Upper lobe of left lung (tissue), 6 donors: Measurements from ENCODE around the gene HAO1. TPM values are rescaled to one million over a fixed set of nuclear protein-coding genes. Genes with fewer than 3 reads are reported as not detected.

Source experiments
- ATAC-seq, 2 donors: fragments of 200-7000 bp; cut with Tn5 transposase; one replicate each; pipeline ENCODE4 v1.9.1; 2022; ENCODE audit warnings: mild to moderate bottlenecking in 2 of 2, moderate library complexity in 2 of 2; ENCODE audit not compliant: low FRiP score in 2 of 2
- DNase-seq, 2 donors: peaks; one replicate each; pipeline ENCODE4 v3.0.0-alpha.2; 2019 to 2020
- H3K27ac ChIP-seq, 4 donors: fragments of 200-600 bp; sonication (generic); one replicate each; pipeline ENCODE4 v1.5.1; 2016 to 2019
- H3K27me3 ChIP-seq, 4 donors: fragments of 200-600 bp; sonication (generic); one replicate each; pipeline ENCODE4 v1.5.1; 2017 to 2019
- H3K36me3 ChIP-seq, 4 donors: fragments of 200-600 bp; sonication (generic); one replicate each; pipeline ENCODE4 v1.5.1; 2016 to 2019
- H3K4me1 ChIP-seq, 4 donors: fragments of 200-600 bp; sonication (generic); one replicate each; pipeline ENCODE4 v1.5.1; 2018 to 2019
- H3K4me3 ChIP-seq, 4 donors: fragments of 200-600 bp; sonication (generic); one replicate each; pipeline ENCODE4 v1.5.1; 2017 to 2019; ENCODE audit warnings: mild to moderate bottlenecking in 2 of 4, moderate library complexity in 1 of 4
- H3K9me3 ChIP-seq, 4 donors: fragments of 200-600 bp; sonication (generic); one replicate each; pipeline ENCODE4 v1.5.1; 2018 to 2019
- CTCF ChIP-seq, 6 experiments: fragments of 450-650 bp in 4 of 6; fragments of 200-600 bp in 2 of 6; sonication (generic) in 2 of 6; IDR thresholded peaks; one replicate each; pipeline ENCODE4 v1.5.1; 2016 to 2019; ENCODE audit warnings: antibody characterized with exemption in 6 of 6
- EP300 ChIP-seq, 4 donors: sonication (generic); formaldehyde crosslinking; IDR thresholded peaks; one replicate each; pipeline ENCODE4 v1.5.1; 2017; ENCODE audit warnings: antibody characterized with exemption in 4 of 4, control low read depth in 2 of 4
- POLR2A ChIP-seq, 4 donors: fragments of 450-650 bp; IDR thresholded peaks; one replicate each; pipeline ENCODE4 v1.5.1; 2016 to 2017; ENCODE audit warnings: antibody characterized with exemption in 4 of 4, mild to moderate bottlenecking in 2 of 4
- POLR2AphosphoS5 ChIP-seq, 2 donors: sonication (generic); formaldehyde crosslinking; IDR thresholded peaks; one replicate each; pipeline ENCODE4 v1.5.1; 2017; ENCODE audit warnings: antibody characterized with exemption in 2 of 2
- WGBS, 2 donors: methylation state at CpG; one replicate each; pipeline ENCODE4 v1.1.5; 2017 to 2018; 5-methylcytosine and 5-hydroxymethylcytosine counted together
- total RNA-seq, 6 donors: library from RNA; depleted of rRNA in 4 of 6; stranded (reverse); fragments of >200 nt in 4 of 6; gene quantifications; one replicate each; pipeline versions ENCODE4 v1.1.0 to v1.2.1, GENCODE V29; 2016 to 2021
- donor health status: DM: no; HTN: no; CAD: no; lungs with moderate emphysema.
- donor health status: DM: no; HTN: yes; CAD: no; lungs with severe emphysema.

HAO1 gene
- total RNA-seq: under 1 TPM in 1 of 6 donors, not detected in 5; 0.13 TPM

- H3K27me3 ChIP-seq: no peaks in the 10 kb centered on the region
- no peak for ATAC-seq
- no peak within 1 kb of the TSS for H3K27ac ChIP-seq
Measured at GRCh38 chr20:7940341-7940740, at the start of gene HAO1. Gene HAO1, minus strand, starts transcription at chr20:7940458. Its CDS starts 36 bp downstream, at chr20:7940422.

DNA sequence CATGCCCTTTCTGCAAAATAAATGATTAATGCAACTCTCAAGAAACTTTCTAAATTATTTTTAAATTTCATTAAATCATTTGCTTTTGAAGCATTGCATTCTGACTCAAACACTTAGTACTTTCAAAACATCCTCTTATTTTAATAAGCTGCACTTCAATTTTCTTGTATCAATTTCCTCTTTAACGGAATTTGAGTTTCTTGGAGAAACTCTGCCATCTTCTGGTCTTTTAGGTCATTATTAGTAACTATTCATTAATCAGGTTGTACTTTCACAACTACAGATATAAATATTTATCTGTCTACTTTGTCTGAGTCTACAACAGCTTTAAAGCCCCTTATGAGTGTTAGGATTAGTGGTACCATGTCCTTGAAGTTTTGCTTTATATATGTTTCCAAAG lies 49.1 kb upstream of the HAO1 start:
- WGBS, 2 donors: 29 to 38% methylated on average over 1 of the region's 1 CpG
- peak in 1 of 6 experiments; percentile 8 for TF ChIP-seq CTCF (IDR thresholded peaks at IDR 0.05)
- TF ChIP-seq EP300 (IDR thresholded peaks at IDR 0.05): no peak
- no peak overlapping the region for H3K4me3 ChIP-seq
- DNase-seq: no peak
- no peak overlapping the region for H3K27ac ChIP-seq
- H3K27me3 ChIP-seq: no peaks in the 10 kb centered on the region
- H3K9me3 ChIP-seq: peaks cover 0 to 3% (median 0%) of the 10 kb centered on the region in 4 donors
- no peak for ATAC-seq
- peaks cover 0 to 32% (median 6%) of the 10 kb centered on the region in 4 donors for H3K36me3 ChIP-seq
- H3K4me1 ChIP-seq: no peaks in the 10 kb centered on the region

More at GRCh38 chr20:7940341-7940740, at the start of gene HAO1:
- WGBS, 2 donors: 78 to 80% methylated on average over 3 of the region's 3 CpGs
- Histone ChIP-seq H3K9me3 (no peaks in the 10 kb centered on the region), H3K4me1 (peaks cover 0 to 4% (median 0%) of the 10 kb centered on the region in 4 donors), H3K36me3 (no peaks in the 10 kb centered on the region), H3K4me3 (no peak within 1 kb of the TSS)
- TF ChIP-seq CTCF (IDR thresholded peaks at IDR 0.05) (no peak), EP300 (IDR thresholded peaks at IDR 0.05) (no peak), POLR2AphosphoS5 (IDR thresholded peaks at IDR 0.05) (no peak), POLR2A (IDR thresholded peaks at IDR 0.05) (no peak)
- DNase-seq: no peak

DNA sequence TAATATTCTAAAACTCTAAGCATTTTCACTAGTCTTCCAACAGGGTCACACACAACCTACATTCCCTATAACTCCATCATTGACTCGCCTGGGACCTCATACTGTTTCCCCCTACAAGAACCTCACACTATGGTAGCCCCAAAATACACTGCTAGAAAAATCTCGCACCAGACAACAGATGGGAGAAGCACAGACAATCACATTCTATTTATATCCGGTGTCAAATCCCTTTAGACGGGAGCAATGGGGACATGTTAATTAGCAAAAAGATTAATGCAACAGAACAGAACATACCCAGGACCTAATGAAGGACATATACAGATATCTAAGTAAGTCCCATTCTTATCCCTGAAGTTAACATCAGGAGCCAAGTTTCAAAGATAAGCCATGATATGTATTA lies 45.7 kb upstream of the HAO1 start:
- Histone ChIP-seq H3K4me3 (no peak overlapping the region), H3K4me1 (no peaks in the 10 kb centered on the region), H3K9me3 (no peaks in the 10 kb centered on the region), H3K27ac (no peak overlapping the region), H3K36me3 (peaks cover 0 to 47% (median 14%) of the 10 kb centered on the region in 4 donors), H3K27me3 (no peaks in the 10 kb centered on the region)
- ATAC-seq (no peak), DNase-seq (no peak)
- no peak for TF ChIP-seq POLR2AphosphoS5 (IDR thresholded peaks at IDR 0.05)
- no peak for TF ChIP-seq POLR2A (IDR thresholded peaks at IDR 0.05)
- TF ChIP-seq CTCF (IDR thresholded peaks at IDR 0.05): no peak
- no peak for TF ChIP-seq EP300 (IDR thresholded peaks at IDR 0.05)
- WGBS, 2 donors: 94 to 97% methylated on average over 4 of the region's 4 CpGs

DNA sequence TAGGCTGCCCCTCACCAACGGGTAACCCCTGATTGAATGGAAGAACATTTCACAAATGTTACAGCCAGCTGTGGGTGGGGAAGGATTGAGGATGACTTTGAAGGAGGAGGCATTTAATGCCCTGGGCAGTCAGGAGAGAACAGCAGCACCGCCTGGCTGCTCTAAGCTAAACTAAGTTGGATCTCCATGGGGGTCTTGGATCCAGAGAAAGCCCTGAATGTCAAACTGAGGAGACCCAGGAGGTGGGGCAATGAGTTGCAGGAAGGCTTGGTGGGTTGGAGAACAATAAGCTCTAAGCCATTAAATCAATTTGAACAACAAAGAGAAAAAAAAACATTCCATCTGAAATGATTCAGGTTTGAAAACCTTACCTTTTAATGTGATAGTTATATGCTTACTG lies 43.9 kb upstream of the HAO1 start:
- Histone ChIP-seq H3K36me3 (peaks cover 0 to 53% (median 14%) of the 10 kb centered on the region in 4 donors), H3K4me3 (no peak overlapping the region), H3K27ac (no peak overlapping the region), H3K4me1 (no peaks in the 10 kb centered on the region), H3K27me3 (no peaks in the 10 kb centered on the region), H3K9me3 (no peaks in the 10 kb centered on the region)
- 93 to 94% methylated on average over 2 of the region's 2 CpGs for WGBS, 2 donors
- no peak for TF ChIP-seq CTCF (IDR thresholded peaks at IDR 0.05)
- TF ChIP-seq EP300 (IDR thresholded peaks at IDR 0.05): no peak
- no peak for TF ChIP-seq POLR2A (IDR thresholded peaks at IDR 0.05)
- TF ChIP-seq POLR2AphosphoS5 (IDR thresholded peaks at IDR 0.05): no peak
- no peak for DNase-seq
- ATAC-seq: no peak

GRCh38 chr20:7981374-7981773 lies 41.1 kb upstream of the HAO1 start:
- TF ChIP-seq EP300 (IDR thresholded peaks at IDR 0.05): no peak
- TF ChIP-seq POLR2AphosphoS5 (IDR thresholded peaks at IDR 0.05): no peak
- no peak for TF ChIP-seq POLR2A (IDR thresholded peaks at IDR 0.05)
- TF ChIP-seq CTCF (IDR thresholded peaks at IDR 0.05): no peak
- Histone ChIP-seq H3K27ac (no peak overlapping the region), H3K36me3 (peaks cover 0 to 41% (median 14%) of the 10 kb centered on the region in 4 donors), H3K9me3 (no peaks in the 10 kb centered on the region), H3K4me3 (no peak overlapping the region), H3K4me1 (no peaks in the 10 kb centered on the region), H3K27me3 (no peaks in the 10 kb centered on the region)
- ATAC-seq (no peak), DNase-seq (no peak)
